GM19467 (cell line): ENCODE data around the gene GARIN3.
"Not testable (repeated sequence)": the region's sequence is repeated elsewhere in the genome, so short reads cannot be mapped to it uniquely, and the experiment has no call there.

Experiments used
- ATAC-seq: cut with Tn5 transposase; IDR thresholded peaks from one replicate; pipeline ENCODE4 v1.9.1; 2021; ENCODE audit warnings: mild to moderate bottlenecking, moderate library complexity; ENCODE audit not compliant: unreplicated experiment

The GARIN3 gene

GRCh38 chr5:157166214-157167213 lies at the start of gene GARIN3:
TSS of gene GARIN3 (minus strand) at chr5:157166264. CDS start at chr5:157166168, 96 bp downstream.
- no peak for ATAC-seq

GRCh38 chr5:157215514-157216167 lies 49.6 kb upstream of the GARIN3 start:
- ATAC-seq: no peak

GRCh38 chr5:157214861-157215513 lies 48.9 kb upstream of the GARIN3 start:
- peak; percentile 40 for ATAC-seq

- ATAC-seq: no peak
Measured at GRCh38 chr5:157214415-157214814, 48.4 kb upstream of the GARIN3 start.

GRCh38 chr5:157213527-157214243 lies 47.6 kb upstream of the GARIN3 start:
- no peak for ATAC-seq

GRCh38 chr5:157212307-157212706 lies 46.2 kb upstream of the GARIN3 start:
- no peak for ATAC-seq

- not testable (repeated sequence) for ATAC-seq
Measured at GRCh38 chr5:157210652-157211051, 44.6 kb upstream of the GARIN3 start.

GRCh38 chr5:157205708-157206107 lies 39.6 kb upstream of the GARIN3 start:
- ATAC-seq: no peak

- no peak for ATAC-seq
Measured at GRCh38 chr5:157204765-157205164, 38.7 kb upstream of the GARIN3 start.

- no peak for ATAC-seq
Measured at GRCh38 chr5:157203417-157203816, 37.4 kb upstream of the GARIN3 start.

- no peak for ATAC-seq
Measured at GRCh38 chr5:157201857-157202256, 35.8 kb upstream of the GARIN3 start.

- no peak for ATAC-seq
Measured at GRCh38 chr5:157198277-157198986, 32.4 kb upstream of the GARIN3 start.

- no peak for ATAC-seq
Measured at GRCh38 chr5:157197086-157197485, 31.0 kb upstream of the GARIN3 start.

- ATAC-seq: no peak
Measured at GRCh38 chr5:157196045-157196444, 30.0 kb upstream of the GARIN3 start.

- no peak for ATAC-seq
Measured at GRCh38 chr5:157193699-157194424, 27.8 kb upstream of the GARIN3 start.

- no peak for ATAC-seq
Measured at GRCh38 chr5:157189223-157189622, 23.2 kb upstream of the GARIN3 start.

GRCh38 chr5:157188270-157188669 lies 22.2 kb upstream of the GARIN3 start:
- no peak for ATAC-seq

- ATAC-seq: no peak
Measured at GRCh38 chr5:157187046-157187754, 21.1 kb upstream of the GARIN3 start.
